ENCODE measurements around the gene TM9SF1. TPM values are rescaled to one million over a fixed set of nuclear protein-coding genes. Genes with fewer than 3 reads are reported as not detected.
A peak's percentile ranks its signal among the peaks of the same experiment; 100 is the strongest.

The TM9SF1 gene, protein sequence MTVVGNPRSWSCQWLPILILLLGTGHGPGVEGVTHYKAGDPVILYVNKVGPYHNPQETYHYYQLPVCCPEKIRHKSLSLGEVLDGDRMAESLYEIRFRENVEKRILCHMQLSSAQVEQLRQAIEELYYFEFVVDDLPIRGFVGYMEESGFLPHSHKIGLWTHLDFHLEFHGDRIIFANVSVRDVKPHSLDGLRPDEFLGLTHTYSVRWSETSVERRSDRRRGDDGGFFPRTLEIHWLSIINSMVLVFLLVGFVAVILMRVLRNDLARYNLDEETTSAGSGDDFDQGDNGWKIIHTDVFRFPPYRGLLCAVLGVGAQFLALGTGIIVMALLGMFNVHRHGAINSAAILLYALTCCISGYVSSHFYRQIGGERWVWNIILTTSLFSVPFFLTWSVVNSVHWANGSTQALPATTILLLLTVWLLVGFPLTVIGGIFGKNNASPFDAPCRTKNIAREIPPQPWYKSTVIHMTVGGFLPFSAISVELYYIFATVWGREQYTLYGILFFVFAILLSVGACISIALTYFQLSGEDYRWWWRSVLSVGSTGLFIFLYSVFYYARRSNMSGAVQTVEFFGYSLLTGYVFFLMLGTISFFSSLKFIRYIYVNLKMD
- total RNA-seq (10 to 100 TPM; 36.6 to 62.9 TPM), polyA plus RNA-seq (ENCODE audit: insufficient read length in 2 of 2) (10 to 100 TPM; 30.7 to 36.8 TPM)
- long read RNA-seq, donor 1, transcript TM9SF1-201 (6 exons, 2,452 nt) = major isoform, 8 of 18 reads
- long read RNA-seq, donor 1, partial matches to known transcripts = 8 of 18 reads
- long read RNA-seq, donor 1, other reads (novel, unspliced or antisense) = 0 of 18 reads
- long read RNA-seq, donor 2, partial matches to known transcripts = 0 of 3 reads
- long read RNA-seq, donor 2, other reads (novel, unspliced or antisense) = 0 of 3 reads
- long read RNA-seq, donor 3, partial matches to known transcripts = 0 of 3 reads
- long read RNA-seq, donor 3, other reads (novel, unspliced or antisense) = 0 of 3 reads
- long read RNA-seq, donor 4, transcript TM9SF1-201 (6 exons, 2,452 nt) = major isoform, 9 of 23 reads
- long read RNA-seq, donor 4, partial matches to known transcripts = 12 of 23 reads
- long read RNA-seq, donor 4, other reads (novel, unspliced or antisense) = 0 of 23 reads

DNA sequence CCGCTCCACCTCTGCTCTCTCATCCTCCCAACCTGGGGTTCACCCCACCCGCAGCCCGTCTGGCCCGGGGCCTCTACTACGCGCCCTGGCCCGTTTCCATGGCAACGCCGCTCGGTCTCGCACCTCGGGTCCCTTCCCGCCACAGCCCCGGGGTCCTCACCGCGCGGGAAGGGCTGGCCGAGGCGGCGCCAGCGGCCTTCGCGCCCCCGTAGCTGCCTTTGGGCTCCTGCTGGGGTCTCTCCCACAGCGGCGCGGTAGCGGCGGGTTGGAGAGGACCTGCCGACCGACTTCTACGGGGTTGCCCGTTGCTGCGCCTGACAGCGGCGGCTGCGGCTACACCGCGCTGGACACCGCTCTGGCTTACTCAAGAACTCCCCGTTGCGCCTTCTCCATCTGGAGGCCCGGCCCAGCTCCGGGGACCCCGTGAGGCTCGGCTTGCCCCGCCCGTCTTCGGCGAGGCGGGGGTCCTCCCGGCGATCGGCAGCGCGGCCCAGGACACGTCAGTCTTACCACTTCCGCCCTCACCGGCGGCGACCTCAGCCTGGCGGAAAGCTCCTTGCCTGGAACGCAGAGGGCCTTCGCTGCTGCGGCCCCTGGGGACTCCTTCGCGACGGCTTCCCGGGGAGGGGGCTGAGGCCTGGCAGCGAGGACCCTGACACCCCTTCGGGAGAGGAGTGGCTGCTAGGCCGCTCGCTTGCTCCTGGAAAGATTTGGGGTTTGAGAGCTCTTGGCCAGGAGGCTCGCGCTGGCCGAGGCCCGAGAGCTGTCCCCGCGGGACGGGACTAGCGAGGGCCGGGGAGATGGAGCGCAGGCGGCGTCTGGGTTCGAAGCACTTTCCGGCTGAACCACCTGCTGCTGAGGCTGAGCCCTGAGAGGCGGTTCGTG is at the start of gene TM9SF1:
Gene TM9SF1 (minus strand): TSS at position 256 of the 885 bp plus-strand sequence. CDS start 422 bp downstream, outside the sequence.
- peak; percentile 66 to 95 (median 82) for DNase-seq (ENCODE audit: low read depth in 4 of 6, low spot score in 6 of 6)
- H3K4me1 ChIP-seq (ENCODE audit: control insufficient read depth, insufficient read depth, low read length) = peaks cover 13% of the 10 kb centered on the region
- under 1% methylated on average over 89 of the region's 89 CpGs for WGBS (ENCODE audit: insufficient coverage)

DNA sequence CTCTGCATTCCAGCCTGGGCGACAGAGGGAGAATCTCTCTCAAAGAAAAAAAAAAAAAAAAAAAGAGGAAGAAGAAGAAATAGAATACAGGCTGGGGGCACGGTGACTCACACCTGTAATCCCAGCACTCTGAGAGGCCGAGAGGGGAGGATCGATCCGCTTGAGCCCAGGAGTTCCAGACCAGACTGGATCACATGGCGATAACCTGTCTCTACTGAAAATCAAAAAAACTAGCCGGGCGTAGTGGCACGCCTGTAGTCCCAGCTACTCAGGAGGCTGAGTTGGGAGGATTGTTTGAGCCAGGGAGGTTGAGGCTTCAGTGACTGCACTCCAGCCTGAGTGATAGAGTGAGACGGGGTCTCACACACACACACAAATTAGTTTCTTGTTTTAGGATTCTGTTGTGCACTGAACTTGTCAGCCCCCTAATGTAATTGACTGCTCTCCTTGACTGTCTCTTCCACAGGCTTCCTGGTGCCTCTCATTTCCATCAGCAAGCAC is 48.1 kb upstream of the TM9SF1 start:
- 79% methylated on average over 4 of the region's 10 CpGs for WGBS (ENCODE audit: insufficient coverage)
- H3K27ac ChIP-seq (ENCODE audit: low read depth, low read length) = peak overlapping the region; percentile 100
- H3K36me3 ChIP-seq (ENCODE audit: control insufficient read depth, insufficient read depth, low read length) = peaks cover 22% of the 10 kb centered on the region
- DNase-seq (ENCODE audit: low read depth in 4 of 6, low spot score in 6 of 6) = peak in 1 of 6 donors; percentile 3
- H3K4me3 ChIP-seq (ENCODE audit: low read depth, low read length) = peak overlapping the region; percentile 96
- no peaks in the 10 kb centered on the region for H3K27me3 ChIP-seq (ENCODE audit: control insufficient read depth, insufficient read depth, low read length)
- no peaks in the 10 kb centered on the region for H3K9me3 ChIP-seq (ENCODE audit: control insufficient read depth, insufficient read depth, low read length)
- peaks cover 33% of the 10 kb centered on the region for H3K4me1 ChIP-seq (ENCODE audit: control insufficient read depth, insufficient read depth, low read length)

More for the DNA sequence above, at the start of gene TM9SF1:
- H3K9me3 ChIP-seq (ENCODE audit: control insufficient read depth, insufficient read depth, low read length) = no peaks in the 10 kb centered on the region
- H3K27me3 ChIP-seq (ENCODE audit: control insufficient read depth, insufficient read depth, low read length) = no peaks in the 10 kb centered on the region
- peak within 1 kb of the TSS; percentile 90 for H3K4me3 ChIP-seq (ENCODE audit: low read depth, low read length)
- H3K27ac ChIP-seq (ENCODE audit: low read depth, low read length) = peak within 1 kb of the TSS; percentile 96
- peaks cover 20% of the 10 kb centered on the region for H3K36me3 ChIP-seq (ENCODE audit: control insufficient read depth, insufficient read depth, low read length)

DNA sequence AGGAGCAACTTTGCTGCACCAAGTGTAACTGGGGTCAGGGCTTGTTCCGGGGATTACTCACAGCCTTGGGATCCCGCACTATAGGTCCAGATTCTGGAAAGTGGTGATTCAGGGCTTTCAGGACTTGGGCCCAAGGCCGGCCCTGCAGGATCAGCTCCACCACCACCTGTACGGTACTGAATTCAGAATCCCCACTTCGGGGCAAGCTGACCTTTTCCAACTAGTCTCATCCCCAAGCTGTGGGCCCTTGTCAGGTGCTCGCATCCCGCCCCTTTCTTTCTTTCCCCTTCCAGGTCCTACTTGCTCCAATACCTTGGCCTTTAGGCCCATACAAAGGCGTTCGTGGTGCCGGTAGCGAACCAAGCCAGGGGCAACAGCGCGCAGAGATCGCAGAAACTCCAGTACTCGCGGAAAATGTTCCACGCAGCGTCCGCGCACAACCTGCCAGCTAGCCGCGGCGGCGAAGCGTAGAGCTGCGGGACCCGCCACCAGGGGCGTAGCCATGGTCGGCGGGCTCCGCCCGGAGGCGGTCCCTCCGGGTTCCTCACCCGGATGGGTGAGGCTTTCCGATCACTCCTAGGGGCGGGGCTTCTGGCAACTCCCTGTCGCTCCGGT is 46.7 kb upstream of the TM9SF1 start:
- WGBS (ENCODE audit: insufficient coverage) = 2% methylated on average over 39 of the region's 39 CpGs
- Histone ChIP-seq H3K27me3 (ENCODE audit: control insufficient read depth, insufficient read depth, low read length) (no peaks in the 10 kb centered on the region), H3K27ac (ENCODE audit: low read depth, low read length) (peak overlapping the region; percentile 100), H3K4me3 (ENCODE audit: low read depth, low read length) (peak overlapping the region; percentile 96), H3K9me3 (ENCODE audit: control insufficient read depth, insufficient read depth, low read length) (no peaks in the 10 kb centered on the region), H3K4me1 (ENCODE audit: control insufficient read depth, insufficient read depth, low read length) (peaks cover 33% of the 10 kb centered on the region), H3K36me3 (ENCODE audit: control insufficient read depth, insufficient read depth, low read length) (peaks cover 36% of the 10 kb centered on the region)
- peak in 2 of 6 donors; percentile 72 to 83 for DNase-seq (ENCODE audit: low read depth in 4 of 6, low spot score in 6 of 6)

DNA sequence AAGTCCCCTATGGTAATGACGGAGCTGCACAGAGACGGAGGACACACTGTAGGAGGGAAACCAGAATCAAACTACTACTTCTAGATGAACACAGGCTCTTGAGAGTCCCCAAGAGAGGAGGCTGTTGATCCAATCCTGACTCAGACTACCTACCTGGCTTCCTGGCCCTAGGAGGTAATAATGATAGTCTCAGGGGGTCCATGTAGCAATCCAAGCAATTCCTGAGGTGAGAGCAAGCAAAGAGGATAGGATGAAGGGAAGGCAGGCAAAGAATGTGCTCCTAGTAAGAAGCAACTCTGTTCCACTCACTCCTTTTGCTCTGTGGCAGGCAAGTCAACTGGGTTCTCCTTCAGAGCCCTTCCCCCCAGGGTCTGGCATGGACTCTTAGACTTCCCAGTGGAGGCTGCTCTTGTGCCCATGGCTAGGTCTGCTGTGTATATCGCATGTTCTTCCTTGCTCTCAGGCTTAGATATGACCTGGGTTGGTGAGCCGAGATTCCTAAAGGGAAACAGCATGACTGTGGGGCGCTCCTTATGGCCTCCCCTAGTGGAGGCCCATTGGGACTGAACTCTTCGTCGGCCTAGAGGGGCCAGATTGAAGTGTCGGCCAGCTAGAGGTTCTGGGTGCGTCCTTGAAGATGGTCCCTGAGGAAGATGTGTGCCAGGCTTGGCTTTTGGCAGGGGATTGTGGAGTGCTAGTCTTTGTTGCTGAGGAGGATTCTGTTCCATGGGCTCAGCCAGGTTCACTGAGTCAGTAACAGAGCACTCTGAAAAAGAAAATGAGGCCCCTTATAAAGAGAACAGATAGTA is 45.1 kb upstream of the TM9SF1 start:
- Histone ChIP-seq H3K4me3 (ENCODE audit: low read depth, low read length) (no peak overlapping the region), H3K36me3 (ENCODE audit: control insufficient read depth, insufficient read depth, low read length) (peaks cover 45% of the 10 kb centered on the region), H3K27me3 (ENCODE audit: control insufficient read depth, insufficient read depth, low read length) (no peaks in the 10 kb centered on the region), H3K4me1 (ENCODE audit: control insufficient read depth, insufficient read depth, low read length) (peaks cover 33% of the 10 kb centered on the region), H3K9me3 (ENCODE audit: control insufficient read depth, insufficient read depth, low read length) (no peaks in the 10 kb centered on the region), H3K27ac (ENCODE audit: low read depth, low read length) (no peak overlapping the region)
- no peak for DNase-seq (ENCODE audit: low read depth in 4 of 6, low spot score in 6 of 6)
- 93% methylated on average over 7 of the region's 9 CpGs for WGBS (ENCODE audit: insufficient coverage)

DNA sequence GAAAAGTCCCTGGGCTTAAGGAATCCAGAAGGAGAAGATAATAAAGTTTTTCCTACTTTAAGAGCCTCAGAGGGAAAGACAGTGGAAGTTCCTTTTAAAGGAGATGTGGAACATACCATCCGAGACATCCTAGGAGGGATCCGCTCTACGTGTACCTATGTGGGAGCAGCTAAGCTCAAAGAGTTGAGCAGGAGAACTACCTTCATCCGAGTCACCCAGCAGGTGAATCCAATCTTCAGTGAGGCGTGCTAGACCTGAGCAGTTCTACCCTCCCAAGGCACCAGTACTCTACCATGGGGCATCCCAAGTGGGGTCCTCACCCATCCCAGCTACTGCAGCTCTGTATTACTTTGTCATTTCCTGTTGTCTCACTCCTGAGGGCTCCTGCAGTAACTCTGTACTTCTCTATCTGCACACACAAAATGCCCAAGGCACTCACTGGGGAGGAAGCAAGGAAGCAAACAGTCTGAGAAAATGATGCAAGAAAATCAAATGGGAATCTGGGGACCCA is 43.3 kb upstream of the TM9SF1 start:
- no peaks in the 10 kb centered on the region for H3K9me3 ChIP-seq (ENCODE audit: control insufficient read depth, insufficient read depth, low read length)
- no peaks in the 10 kb centered on the region for H3K27me3 ChIP-seq (ENCODE audit: control insufficient read depth, insufficient read depth, low read length)
- peaks cover 45% of the 10 kb centered on the region for H3K36me3 ChIP-seq (ENCODE audit: control insufficient read depth, insufficient read depth, low read length)
- H3K27ac ChIP-seq (ENCODE audit: low read depth, low read length) = no peak overlapping the region
- WGBS (ENCODE audit: insufficient coverage) = 90% methylated on average over 5 of the region's 5 CpGs
- DNase-seq (ENCODE audit: low read depth in 4 of 6, low spot score in 6 of 6) = peak in 1 of 6 donors; percentile 17
- H3K4me1 ChIP-seq (ENCODE audit: control insufficient read depth, insufficient read depth, low read length) = peaks cover 31% of the 10 kb centered on the region
- no peak overlapping the region for H3K4me3 ChIP-seq (ENCODE audit: low read depth, low read length)

DNA sequence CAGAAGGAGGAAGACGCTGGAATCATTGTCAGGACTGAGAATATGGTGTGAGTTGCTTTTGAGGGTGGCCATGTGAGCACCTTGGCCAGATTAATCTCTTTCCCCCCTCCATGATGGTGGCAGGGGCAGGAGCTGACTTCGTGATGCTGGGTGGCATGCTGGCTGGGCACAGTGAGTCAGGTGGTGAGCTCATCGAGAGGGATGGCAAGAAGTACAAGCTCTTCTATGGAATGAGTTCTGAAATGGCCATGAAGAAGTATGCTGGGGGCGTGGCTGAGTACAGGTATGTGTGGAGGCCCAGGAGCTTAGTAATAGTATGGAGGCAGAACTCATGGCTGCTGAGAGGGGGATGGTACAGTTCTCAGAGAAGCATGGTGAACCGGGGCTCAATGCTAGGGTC is 42.9 kb upstream of the TM9SF1 start:
- Histone ChIP-seq H3K9me3 (ENCODE audit: control insufficient read depth, insufficient read depth, low read length) (no peaks in the 10 kb centered on the region), H3K36me3 (ENCODE audit: control insufficient read depth, insufficient read depth, low read length) (peaks cover 45% of the 10 kb centered on the region), H3K27ac (ENCODE audit: low read depth, low read length) (no peak overlapping the region), H3K27me3 (ENCODE audit: control insufficient read depth, insufficient read depth, low read length) (no peaks in the 10 kb centered on the region), H3K4me3 (ENCODE audit: low read depth, low read length) (no peak overlapping the region), H3K4me1 (ENCODE audit: control insufficient read depth, insufficient read depth, low read length) (peaks cover 31% of the 10 kb centered on the region)
- DNase-seq (ENCODE audit: low read depth in 4 of 6, low spot score in 6 of 6) = no peak
- WGBS (ENCODE audit: insufficient coverage) = 96% methylated on average over 3 of the region's 5 CpGs

DNA sequence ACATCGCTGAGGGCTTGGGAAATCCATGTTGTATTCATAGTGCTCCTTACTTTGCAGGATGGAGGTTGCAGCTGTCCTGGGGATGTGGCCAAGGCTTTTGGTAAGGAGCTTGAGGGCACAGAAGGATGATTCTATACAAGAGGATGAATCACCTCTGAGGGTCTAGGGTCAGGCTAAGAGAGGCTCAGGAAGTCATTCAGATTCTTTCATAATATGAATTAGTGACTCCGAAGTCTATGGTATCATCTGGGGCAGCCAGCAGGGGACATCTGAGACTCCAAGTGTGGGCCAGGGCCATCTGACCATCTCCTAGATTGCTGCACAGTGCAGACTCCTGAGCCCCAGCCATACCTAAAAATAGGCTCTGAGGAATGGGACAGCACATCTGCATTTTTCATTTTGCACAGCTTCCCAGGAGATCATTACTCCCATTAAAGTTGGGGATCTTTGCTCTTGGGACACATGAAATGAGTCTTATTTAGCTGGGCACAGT is 42.3 kb upstream of the TM9SF1 start:
- no peak for DNase-seq (ENCODE audit: low read depth in 4 of 6, low spot score in 6 of 6)
- Histone ChIP-seq H3K4me3 (ENCODE audit: low read depth, low read length) (no peak overlapping the region), H3K9me3 (ENCODE audit: control insufficient read depth, insufficient read depth, low read length) (no peaks in the 10 kb centered on the region), H3K36me3 (ENCODE audit: control insufficient read depth, insufficient read depth, low read length) (peaks cover 45% of the 10 kb centered on the region), H3K27me3 (ENCODE audit: control insufficient read depth, insufficient read depth, low read length) (no peaks in the 10 kb centered on the region), H3K27ac (ENCODE audit: low read depth, low read length) (no peak overlapping the region), H3K4me1 (ENCODE audit: control insufficient read depth, insufficient read depth, low read length) (peaks cover 29% of the 10 kb centered on the region)
- WGBS (ENCODE audit: insufficient coverage) = 100% methylated on average over 2 of the region's 2 CpGs

All from spinal cord (tissue), 10 donors.